Transverse colon (tissue), 4 donors: ENCODE data around the gene TMTC1.

Source experiments
- CTCF ChIP-seq, 5 experiments: fragments of 200-600 bp in 3 of 5; fragments of 450-650 bp in 2 of 5; sonication (generic) in 3 of 5; IDR thresholded peaks; 1 replicate in 2 of 5; 2 replicates in 3 of 5; pipeline ENCODE4 v1.5.1; 2016 to 2017; ENCODE audit warnings: antibody characterized with exemption in 5 of 5, inconsistent platforms in 3 of 5, mild to moderate bottlenecking in 2 of 5, moderate library complexity in 1 of 5
- POLR2AphosphoS5 ChIP-seq, 3 donors: sonication (generic); formaldehyde crosslinking; IDR thresholded peaks; one replicate each; pipeline ENCODE4 v1.6.1; 2016; ENCODE audit warnings: antibody characterized with exemption in 3 of 3

DNA sequence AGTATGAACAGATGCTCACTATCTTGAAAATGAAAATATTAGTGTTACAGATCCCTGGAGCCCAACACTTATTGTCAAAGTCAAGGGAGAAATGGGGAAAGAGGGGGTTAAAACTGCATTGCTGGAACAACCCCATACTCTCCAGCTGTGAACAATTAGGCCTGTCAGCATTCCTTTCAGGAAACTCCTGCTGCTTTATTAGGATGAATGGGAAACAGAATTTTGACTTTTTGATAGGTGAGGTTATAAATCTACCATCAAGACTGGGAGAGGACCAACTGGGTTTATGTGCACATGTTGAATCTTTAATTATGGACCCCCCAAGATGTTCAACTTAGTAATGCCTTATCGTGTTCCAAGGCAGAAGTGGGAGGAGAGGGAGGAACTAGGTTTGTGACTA is 85.0 kb downstream of the TMTC1 start:
- no peak for TF ChIP-seq CTCF (IDR thresholded peaks at IDR 0.05)
- TF ChIP-seq POLR2AphosphoS5 (IDR thresholded peaks at IDR 0.05): no peak
